Hepatocyte (in vitro differentiated cells): Measurements from ENCODE around the gene CENPP.

Experiments used
- CTCF ChIP-seq: fragments of 200-600 bp; sonication (generic); IDR thresholded peaks from 2 replicates; pipeline ENCODE4 v1.5.1; 2016; ENCODE audit warnings: antibody characterized with exemption, mild to moderate bottlenecking; ENCODE audit not compliant: poor library complexity
- EZH2 ChIP-seq: fragments of 200-600 bp; sonication (generic); IDR thresholded peaks from 2 replicates; pipeline ENCODE4 v1.6.1; 2016; ENCODE audit warnings: antibody characterized with exemption, mild to moderate bottlenecking, borderline replicate concordance
- EZH2phosphoT487 ChIP-seq: fragments of 200-600 bp; sonication (generic); IDR thresholded peaks from one replicate; pipeline ENCODE4 v1.6.1; 2018; ENCODE audit warnings: antibody characterized with exemption, mild to moderate bottlenecking, low read depth, moderate library complexity; ENCODE audit not compliant: unreplicated experiment, severe bottlenecking

GRCh38 chr9:92293075-92293354 is 32.7 kb upstream of the CENPP start:
- TF ChIP-seq CTCF (no peak), EZH2 (no peak), EZH2phosphoT487 (no peak)
